PC-3 (cell line): ENCODE results near the gene PSMF1.
A peak's percentile ranks its signal among the peaks of the same experiment; 100 is the strongest.

Source experiments
- CTCF ChIP-seq: fragments of 300-600 bp; sonication (generic); conservative IDR thresholded peaks from 2 replicates; pipeline ENCODE4 v1.5.1; 2017; ENCODE audit warnings: antibody characterized with exemption, low read depth, mild to moderate bottlenecking, low read length
- EZH2 ChIP-seq: fragments of 300-600 bp; sonication (generic); IDR thresholded peaks from one replicate; pipeline ENCODE4 v1.6.1; 2017; ENCODE audit warnings: antibody characterized with exemption, mild to moderate bottlenecking, low read length; ENCODE audit not compliant: unreplicated experiment
- EZH2phosphoT487 ChIP-seq: fragments of 300-600 bp; sonication (generic); IDR thresholded peaks from 2 replicates; pipeline ENCODE4 v1.6.1; 2018; ENCODE audit warnings: mild to moderate bottlenecking, antibody characterized with exemption, low read length, borderline replicate concordance

DNA sequence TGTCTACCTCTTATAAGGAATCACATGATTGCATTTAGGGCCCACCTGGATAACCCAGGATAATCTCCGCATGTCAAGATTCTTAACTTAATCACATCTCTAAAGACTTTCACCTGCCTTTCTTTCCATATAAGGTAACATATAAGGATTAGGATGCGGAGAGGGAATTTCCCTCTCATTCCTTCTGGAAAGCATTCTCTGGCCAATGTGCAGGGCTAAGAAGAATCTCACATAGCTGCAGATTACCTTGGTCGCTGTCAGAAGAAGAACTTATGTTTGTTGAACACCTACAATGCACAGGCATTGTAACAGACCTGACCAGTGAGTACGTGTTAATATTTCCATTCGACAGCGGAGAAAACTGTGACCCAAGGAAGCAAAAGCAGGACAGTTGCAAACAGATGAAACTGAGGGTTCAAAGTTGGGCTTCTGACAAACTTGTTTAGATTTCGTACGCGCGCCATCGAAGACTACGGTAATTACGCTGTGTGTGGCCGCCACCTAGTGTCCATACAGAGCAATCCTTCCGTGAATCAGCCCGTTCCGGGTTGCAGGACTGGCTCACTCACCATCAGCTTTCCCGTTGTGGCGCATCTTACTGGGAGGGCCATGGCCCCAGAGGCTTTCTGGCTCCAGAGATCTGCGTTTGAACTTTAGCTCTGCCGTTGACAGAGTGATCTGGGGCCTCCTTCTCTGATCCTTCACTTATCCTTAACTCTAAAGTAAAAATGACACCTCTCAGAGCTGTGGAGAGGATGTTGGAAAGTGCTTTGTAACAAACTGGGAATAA is 94.4 kb downstream of the PSMF1 start:
- TF ChIP-seq CTCF: peak; percentile 91
- no peak for TF ChIP-seq EZH2
- TF ChIP-seq EZH2phosphoT487: no peak
